GM12873 (cell line): Measurements from ENCODE around the gene LEF1.

Experiments used
- TF ChIP-seq, protein P1 (sequence below): IDR thresholded peaks from 2 replicates; pipeline ENCODE4 v1.5.1; 2012; ENCODE audit warnings: low read depth, mild to moderate bottlenecking, moderate library complexity, low read length, control low read depth; ENCODE audit not compliant: insufficient read depth; ENCODE audit errors: missing control alignments

LEF1 gene

DNA sequence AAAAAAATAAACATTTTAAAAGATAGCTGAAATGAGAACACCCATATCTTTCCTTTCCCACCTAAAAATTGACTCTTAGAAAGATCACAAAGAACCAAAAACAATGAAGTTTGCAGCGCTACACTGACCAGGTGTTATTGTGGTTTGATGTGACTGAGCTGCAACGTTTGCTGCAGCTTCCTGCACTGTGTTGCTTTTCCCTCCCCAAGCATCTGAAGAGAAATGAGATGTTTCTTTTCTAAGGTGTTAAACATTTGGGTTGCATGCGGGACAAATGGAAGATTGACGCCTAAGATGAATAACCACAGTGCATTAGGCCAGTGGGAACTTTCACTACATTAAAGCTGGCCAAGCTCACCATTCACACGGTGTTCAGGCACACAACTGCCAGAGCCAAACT is 8.9 kb downstream of the LEF1 start:
- TF ChIP-seq, protein P1, sequence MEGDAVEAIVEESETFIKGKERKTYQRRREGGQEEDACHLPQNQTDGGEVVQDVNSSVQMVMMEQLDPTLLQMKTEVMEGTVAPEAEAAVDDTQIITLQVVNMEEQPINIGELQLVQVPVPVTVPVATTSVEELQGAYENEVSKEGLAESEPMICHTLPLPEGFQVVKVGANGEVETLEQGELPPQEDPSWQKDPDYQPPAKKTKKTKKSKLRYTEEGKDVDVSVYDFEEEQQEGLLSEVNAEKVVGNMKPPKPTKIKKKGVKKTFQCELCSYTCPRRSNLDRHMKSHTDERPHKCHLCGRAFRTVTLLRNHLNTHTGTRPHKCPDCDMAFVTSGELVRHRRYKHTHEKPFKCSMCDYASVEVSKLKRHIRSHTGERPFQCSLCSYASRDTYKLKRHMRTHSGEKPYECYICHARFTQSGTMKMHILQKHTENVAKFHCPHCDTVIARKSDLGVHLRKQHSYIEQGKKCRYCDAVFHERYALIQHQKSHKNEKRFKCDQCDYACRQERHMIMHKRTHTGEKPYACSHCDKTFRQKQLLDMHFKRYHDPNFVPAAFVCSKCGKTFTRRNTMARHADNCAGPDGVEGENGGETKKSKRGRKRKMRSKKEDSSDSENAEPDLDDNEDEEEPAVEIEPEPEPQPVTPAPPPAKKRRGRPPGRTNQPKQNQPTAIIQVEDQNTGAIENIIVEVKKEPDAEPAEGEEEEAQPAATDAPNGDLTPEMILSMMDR, result no peak

DNA sequence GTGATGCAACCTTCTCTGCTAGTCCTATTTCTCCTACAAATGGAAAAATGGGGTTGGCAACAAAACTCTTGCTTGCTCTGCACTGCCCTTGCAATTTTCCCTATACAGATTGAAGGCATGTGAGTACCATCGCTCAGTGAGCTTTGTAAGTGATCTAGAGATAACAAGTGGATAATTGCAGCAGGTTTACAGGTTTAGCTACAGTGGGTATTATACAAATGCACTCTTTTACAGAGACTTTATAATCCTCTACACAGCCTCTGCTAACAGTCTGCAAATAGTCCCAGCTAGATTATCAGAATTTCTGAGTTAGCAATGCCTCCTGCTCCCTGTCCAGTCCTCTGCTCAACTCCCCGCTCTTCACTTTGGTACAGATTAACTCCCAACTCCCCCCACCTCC is 11.1 kb downstream of the LEF1 start:
- TF ChIP-seq, protein P1, result no peak

DNA sequence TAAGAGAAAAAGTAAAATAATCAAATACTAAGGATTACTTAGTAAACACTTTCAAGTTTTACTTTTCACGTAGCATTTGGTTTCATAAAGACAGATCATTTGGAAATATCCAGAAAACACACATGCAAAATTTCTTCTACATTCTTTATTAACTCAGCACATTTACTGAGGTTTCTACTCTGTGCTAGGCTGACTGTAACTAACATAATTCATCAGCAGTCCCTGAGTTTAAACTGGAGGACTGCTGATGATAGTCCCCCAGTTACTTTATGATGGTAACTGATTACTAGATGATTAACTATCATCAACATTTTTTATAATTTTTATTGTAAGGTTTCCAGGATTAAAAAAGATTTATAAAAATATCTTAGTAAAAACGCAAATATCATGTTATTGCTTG is 12.3 kb downstream of the LEF1 start:
- TF ChIP-seq, protein P1, result no peak

DNA sequence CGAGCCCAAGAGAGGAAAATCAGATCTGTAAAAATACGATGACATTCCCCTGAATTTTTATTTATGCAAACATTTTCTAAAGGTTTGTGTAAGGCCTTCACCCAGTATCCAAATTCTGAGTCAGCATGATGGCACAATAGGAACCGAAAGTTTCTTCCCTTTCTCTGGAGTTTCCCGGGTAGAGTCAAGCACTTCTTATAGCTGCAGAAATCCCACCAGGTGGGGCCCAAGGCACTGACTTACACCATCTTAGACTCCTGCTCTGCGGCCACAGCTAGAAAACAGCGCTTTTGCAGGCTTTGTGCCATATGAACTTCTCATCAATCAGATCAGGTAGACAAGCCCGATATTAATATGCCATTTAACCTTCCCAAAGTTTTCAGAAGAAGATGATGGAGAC is 13.4 kb downstream of the LEF1 start:
- TF ChIP-seq, protein P1, result no peak

DNA sequence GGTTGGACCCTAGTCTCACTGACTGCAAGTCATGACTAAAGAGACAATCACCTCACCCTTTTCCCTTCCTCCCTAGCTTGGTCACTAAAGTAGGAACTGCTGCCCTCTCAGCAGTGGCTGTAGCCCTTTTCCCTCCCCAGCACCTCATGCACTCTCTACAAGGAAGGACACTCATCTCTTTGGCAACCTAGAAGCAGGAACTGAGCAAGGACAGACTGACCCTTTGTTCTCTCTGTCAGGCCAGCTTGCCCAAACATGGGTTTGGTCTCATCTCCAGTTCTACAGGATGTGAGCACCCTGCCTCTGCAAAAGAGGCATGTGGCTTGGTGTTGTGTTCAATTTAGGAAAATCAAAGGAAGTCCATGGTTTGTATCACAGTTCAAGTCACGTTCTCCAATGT is 15.8 kb downstream of the LEF1 start:
- TF ChIP-seq, protein P1, result no peak

DNA sequence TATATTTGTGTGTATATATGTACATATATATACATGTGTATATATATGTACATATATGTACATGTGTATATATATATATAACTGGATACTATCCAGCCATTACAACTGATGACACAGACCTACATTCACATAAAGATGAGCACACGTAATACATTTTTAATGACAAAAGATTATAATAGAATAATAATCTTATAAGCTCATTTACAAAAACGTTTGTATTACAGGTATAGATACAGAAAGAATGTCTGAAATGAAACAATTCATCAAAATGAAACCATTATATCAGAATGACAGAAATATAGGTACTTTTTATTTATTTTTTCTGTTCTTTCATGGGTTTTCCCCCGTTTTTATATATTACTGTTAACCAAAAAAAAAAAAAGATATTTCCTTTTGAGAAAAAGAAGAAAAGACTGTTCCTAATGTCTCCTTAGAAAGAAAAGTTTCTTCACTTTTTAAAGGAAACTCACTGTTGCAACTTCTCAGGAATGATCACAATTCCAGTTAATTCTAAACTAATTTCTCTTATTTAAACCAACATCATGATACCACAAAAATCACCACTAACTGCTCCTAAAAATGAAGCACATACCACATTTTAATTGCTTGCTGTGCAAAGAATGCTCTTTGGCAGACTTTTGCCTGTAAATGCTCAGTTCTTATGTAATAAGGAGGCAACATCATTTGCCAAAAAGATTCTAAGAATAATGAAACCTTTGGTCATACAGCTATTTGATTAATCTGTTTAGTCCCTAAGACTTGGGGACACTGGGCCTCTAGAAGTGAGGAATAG is 18.9 kb downstream of the LEF1 start:
- TF ChIP-seq, protein P1, result no peak

DNA sequence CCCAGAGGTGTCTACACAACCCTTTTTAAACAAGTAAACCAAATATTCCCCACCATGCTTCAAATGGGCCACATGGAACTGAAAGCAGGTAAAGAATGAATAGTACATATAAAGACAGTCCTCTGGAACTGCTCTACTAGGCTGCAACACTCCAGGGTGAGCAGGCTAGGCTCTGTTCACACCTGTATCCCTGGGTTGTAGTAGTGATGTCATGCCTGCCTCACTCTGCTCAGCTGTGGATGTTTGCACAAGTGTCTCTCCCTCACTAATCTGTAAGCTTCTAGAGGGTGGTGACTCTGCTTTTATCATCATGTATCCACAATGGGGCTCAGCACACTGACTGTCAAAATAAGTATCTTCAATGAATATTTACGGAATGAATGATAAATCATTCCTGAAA is 20.4 kb downstream of the LEF1 start:
- TF ChIP-seq, protein P1, result no peak
